HepG2 (cell line): Measurements from ENCODE around the gene APOLD1. TPM values are rescaled to one million over a fixed set of nuclear protein-coding genes. Genes with fewer than 3 reads are reported as not detected.

Experiments
- ATAC-seq: fragments of 200-7000 bp; cut with Tn5 transposase; 3 replicates; pipeline ENCODE4 v1.9.1; 2020; ENCODE audit warnings: mild to moderate bottlenecking, moderate library complexity
- BruUV-seq: library from RNA; stranded (reverse); fragments of 400-500 nt; replicated peaks from 2 replicates; lab custom pipeline; 2021; lab: Mats Ljungman, UMichigan
- CTCF ChIA-PET: fragments of 300-600 bp; formaldehyde crosslinking; extraction: SDS; loops from one replicate; lab custom pipeline; 2021; ENCODE audit warnings: low total read pairs, inconsistent platforms, low intra/inter-chr PET ratio; lab: Yijun Ruan, JAX
- POLR2A ChIA-PET: fragments of 350-600 bp; sonication (Branson Sonifier 250); formaldehyde crosslinking; loops from one replicate; lab custom pipeline; 2020; ENCODE audit warnings: antibody characterized with exemption, inconsistent platforms; lab: Yijun Ruan, JAX
- DNase-seq: peaks from one replicate; pipeline ENCODE4 v3.0.0-alpha.2; 2015; ENCODE audit warnings: low spot score
- FAIRE-seq: peaks from 3 replicates; lab custom pipeline; 2011; peaks lifted over from hg19 to GRCh38; lab: Jason Lieb, UNC
- H2AFZ ChIP-seq: one replicate; pipeline ENCODE4 v1.6.1; 2011; ENCODE audit warnings: low read length, inconsistent platforms
- H3K27ac ChIP-seq: fragments of 300-600 bp; 3 replicates; pipeline ENCODE4 v1.8.0; 2011; ENCODE audit warnings: mixed run types, mild to moderate bottlenecking, mixed read lengths, low read length, inconsistent platforms; ENCODE audit not compliant: insufficient read depth; ENCODE audit errors: extremely low read length
- H3K27me3 ChIP-seq, 2 experiments: fragments of 200-600 bp in 1 of 2; 2 replicates in 1 of 2; 3 replicates in 1 of 2; pipeline versions ENCODE4 v1.6.0 to v1.8.0; 2011; ENCODE audit warnings: low read length in 2 of 2, mild to moderate bottlenecking in 2 of 2, moderate library complexity in 2 of 2, inconsistent platforms in 1 of 2; ENCODE audit not compliant: insufficient read depth in 2 of 2, control insufficient read depth in 1 of 2
- H3K36me3 ChIP-seq, 2 experiments: fragments of 200-600 bp in 1 of 2; replicated peaks in 1 of 2; 2 replicates in 1 of 2; 3 replicates in 1 of 2; pipeline versions ENCODE4 v1.5.1 to v1.8.0; 2011; ENCODE audit warnings: low read length in 2 of 2, inconsistent platforms in 1 of 2; ENCODE audit not compliant: insufficient read depth in 2 of 2, control insufficient read depth in 1 of 2
- H3K4me1 ChIP-seq: 2 replicates; pipeline ENCODE4 v1.5.1; 2012; ENCODE audit warnings: low read length, inconsistent platforms; ENCODE audit not compliant: insufficient read depth
- H3K4me2 ChIP-seq: 2 replicates; pipeline ENCODE4 v1.6.0; 2011; ENCODE audit warnings: low read depth, low read length, inconsistent platforms
- H3K4me3 ChIP-seq, 3 experiments: fragments of 200-600 bp in 1 of 3; sonication (generic), shearing (Covaris generic) in 1 of 3; replicated peaks in 1 of 3; 2 replicates each; pipeline ENCODE4 v1.5.1; 2011 to 2016; ENCODE audit warnings: low read length in 3 of 3, inconsistent platforms in 2 of 3, low read depth in 2 of 3, mild to moderate bottlenecking in 2 of 3, control low read depth in 1 of 3, mixed read lengths in 1 of 3; ENCODE audit not compliant: insufficient read depth in 1 of 3
- H3K79me2 ChIP-seq: one replicate; pipeline ENCODE4 v1.6.1; 2011; ENCODE audit warnings: low read length, inconsistent platforms; ENCODE audit not compliant: insufficient read depth
- H3K9ac ChIP-seq: 2 replicates; pipeline ENCODE4 v1.6.0; 2011; ENCODE audit warnings: mild to moderate bottlenecking, low read depth, low read length, inconsistent platforms; ENCODE audit not compliant: insufficient read depth
- H3K9me3 ChIP-seq: 2 replicates; pipeline ENCODE4 v1.5.1; 2012; ENCODE audit warnings: mild to moderate bottlenecking, low read length
- H4K20me1 ChIP-seq: 2 replicates; pipeline ENCODE4 v1.6.0; 2011; ENCODE audit warnings: inconsistent platforms, mild to moderate bottlenecking, low read length, moderate library complexity; ENCODE audit not compliant: insufficient read depth
- EHMT2 ChIP-seq: fragments of 200-600 bp; sonication (generic); IDR thresholded peaks from 2 replicates; pipeline ENCODE4 v1.7.0; 2017; ENCODE audit warnings: antibody characterized with exemption, low read depth, low read length, borderline replicate concordance
- HHEX ChIP-seq: IDR thresholded peaks from 2 replicates; pipeline ENCODE4 v1.6.1; 2016; ENCODE audit warnings: control low read depth
- NCOA2 ChIP-seq: sonication (generic); formaldehyde crosslinking; IDR thresholded peaks from 2 replicates; pipeline ENCODE4 v1.8.0; 2022; ENCODE audit warnings: inconsistent platforms
- RBAK ChIP-seq: sonication (generic); formaldehyde crosslinking; IDR thresholded peaks from 2 replicates; pipeline ENCODE4 v1.5.1; 2020; ENCODE audit warnings: mild to moderate bottlenecking, missing genetic modification reagents
- TAF15 ChIP-seq: fragments of 200-400 bp; formaldehyde crosslinking; IDR thresholded peaks from one replicate; pipeline ENCODE4 v1.6.1; 2018; ENCODE audit warnings: mild to moderate bottlenecking, low read depth, low read length; ENCODE audit not compliant: poor library complexity, severe bottlenecking
- TOE1 ChIP-seq: sonication (generic); formaldehyde crosslinking; IDR thresholded peaks from 2 replicates; pipeline ENCODE4 v1.4.0; 2020; ENCODE audit warnings: mild to moderate bottlenecking, missing genetic modification reagents
- ZBTB38 ChIP-seq: sonication (generic); formaldehyde crosslinking; IDR thresholded peaks from 2 replicates; pipeline ENCODE4 v1.5.1; 2020; ENCODE audit warnings: mild to moderate bottlenecking, missing genetic modification reagents
- ZBTB39 ChIP-seq: sonication (generic); formaldehyde crosslinking; IDR thresholded peaks from 2 replicates; pipeline ENCODE4 v1.5.0; 2020; ENCODE audit warnings: missing genetic modification reagents
- ZFP36 ChIP-seq: fragments of 150-350 bp; IDR thresholded peaks from 2 replicates; pipeline ENCODE4 v1.6.1; 2018; ENCODE audit warnings: borderline replicate concordance, low read length, low read depth; ENCODE audit not compliant: partially characterized antibody
- ZFY ChIP-seq: sonication (generic); formaldehyde crosslinking; IDR thresholded peaks from 2 replicates; pipeline ENCODE4 v1.4.0; 2020; ENCODE audit warnings: missing genetic modification reagents
- ZNF256 ChIP-seq: sonication (generic); formaldehyde crosslinking; conservative IDR thresholded peaks from 2 replicates; pipeline ENCODE4 v1.4.0; 2020; ENCODE audit warnings: missing genetic modification reagents
- ZNF317 ChIP-seq: sonication (generic); formaldehyde crosslinking; IDR thresholded peaks from 2 replicates; pipeline ENCODE4 v1.5.0; 2020; ENCODE audit warnings: mild to moderate bottlenecking, missing genetic modification reagents
- ZNF501 ChIP-seq: sonication (generic); formaldehyde crosslinking; IDR thresholded peaks from 2 replicates; pipeline ENCODE4 v1.5.1; 2020; ENCODE audit warnings: mild to moderate bottlenecking, moderate library complexity, missing genetic modification reagents
- ZNF704 ChIP-seq: sonication (generic); formaldehyde crosslinking; IDR thresholded peaks from 2 replicates; pipeline ENCODE4 v1.8.1; 2023; ENCODE audit warnings: mild to moderate bottlenecking, inconsistent platforms, moderate library complexity, missing genetic modification reagents, borderline replicate concordance
- WGBS: methylation state at CpG from one replicate; pipeline ENCODE4 v1.1.6; 2017; ENCODE audit warnings: low lambda C conversion rate; 5-methylcytosine and 5-hydroxymethylcytosine counted together
- in situ Hi-C: cut with HindIII; loops from 2 replicates; pipeline ENCODE4 v1.10.0; 2017; ENCODE audit warnings: low pct_unique_long_range_greater_than_20kb; ENCODE audit not compliant: extremely low pct_ligation_motif_present
- intact Hi-C: fragments of 100-400 bp; cut with micrococcal nuclease; formaldehyde crosslinking; loops from one replicate; pipeline ENCODE4 v1.10.0; 2022; ENCODE audit not compliant: unreplicated experiment
- polyA plus RNA-seq, 8 experiments: library from polyadenylated mRNA; depleted of rRNA in 3 of 8; stranded (reverse) in 7 of 8; unstranded in 1 of 8; fragments of >200 nt; fragmentation: Illumina TruSeq in 4 of 8; extraction: Trizol in 4 of 8; gene quantifications; 2 replicates each; pipeline versions ENCODE4 v1.2.1 to v1.2.3, GENCODE V29; 2011 to 2016; ENCODE audit warnings: low read depth in 4 of 8, missing spikeins in 1 of 8, mixed read lengths in 1 of 8; ENCODE audit not compliant: insufficient read depth in 1 of 8
- total RNA-seq, 5 experiments: library from RNA; depleted of rRNA; stranded (reverse); fragments of >200 nt; fragmentation: Illumina TruSeq; extraction: Trizol; gene quantifications; 2 replicates each; pipeline ENCODE4 v1.2.3, GENCODE V29; 2016; ENCODE audit warnings: low read depth in 1 of 5

Gene APOLD1
- total and polyA plus RNA-seq, 2 of the 13 experiments (the other 11 are each of a cell fraction or from before 2014, with no cell fraction given), result 0.20 to 0.84 TPM

- 96% methylated on average over 6 of the region's 6 CpGs for WGBS
- H2AFZ ChIP-seq, result no peak overlapping the region
Measured at GRCh38 chr12:12821975-12822374, 36.5 kb downstream of the APOLD1 start.

More at GRCh38 chr12:12821975-12822374, 36.5 kb downstream of the APOLD1 start:
- in situ Hi-C loops, result no loop called here
- H3K36me3 ChIP-seq, result peaks cover 21 to 80% of the 10 kb centered on the region in 2 experiments
- no peaks in the 10 kb centered on the region for H4K20me1 ChIP-seq
- H3K27me3 ChIP-seq, result no peaks in the 10 kb centered on the region
- no peak overlapping the region for H3K9ac ChIP-seq
- ChIA-PET POLR2A (interaction anchor here (0.9 kb wide), 1 partner anchor 11 kb away, joined by 3 read pairs; no protein-coding TSS in a partner anchor), CTCF (no interaction called here)
- DNase-seq (no peak), ATAC-seq (no peak), FAIRE-seq (no peak)
- H3K4me3 ChIP-seq, result no peak overlapping the region
- no peaks in the 10 kb centered on the region for H3K9me3 ChIP-seq
- BruUV-seq, result no TSS peak
- no peak overlapping the region for H3K4me2 ChIP-seq
- H3K27ac ChIP-seq, result no peak overlapping the region
- TF ChIP-seq ZNF317, result no peak
- TF ChIP-seq ZFP36, result no peak
- no peak for TF ChIP-seq ZNF704
- TF ChIP-seq ZBTB38 (CRISPR knock-in tag), result no peak
- no peak for TF ChIP-seq ZNF256 (CRISPR knock-in tag)
- no peak for TF ChIP-seq ZNF501 (CRISPR knock-in tag)
- no peak for TF ChIP-seq ZBTB39 (CRISPR knock-in tag)
- no peak for TF ChIP-seq HHEX (CRISPR knock-in tag)
- TF ChIP-seq NCOA2 (CRISPR knock-in tag), result no peak
- TF ChIP-seq RBAK (CRISPR knock-in tag), result no peak
- no peak for TF ChIP-seq EHMT2
- no peak for TF ChIP-seq TAF15
- TF ChIP-seq ZFY (CRISPR knock-in tag), result no peak
- no peak for TF ChIP-seq TOE1 (CRISPR knock-in tag)
- intact Hi-C loops, result no loop called here
- H3K79me2 ChIP-seq, result peaks cover 19% of the 10 kb centered on the region
- H3K4me1 ChIP-seq, result no peaks in the 10 kb centered on the region
